Chondrocyte (in vitro differentiated cells): ENCODE results near the gene MEX3B. TPM values are rescaled to one million over a fixed set of nuclear protein-coding genes. Genes with fewer than 3 reads are reported as not detected.

Experiments used
- DNase-seq: peaks from one replicate; pipeline ENCODE4 v3.0.0; 2021; ENCODE audit warnings: mixed read lengths, low spot score
- H3K27ac Mint-ChIP-seq: one replicate; pipeline ENCODE4 v1.8.0; 2021; ENCODE audit warnings: mild to moderate bottlenecking, moderate library complexity, mixed read lengths; ENCODE audit not compliant: unreplicated experiment
- H3K27me3 Mint-ChIP-seq: 2 replicates; pipeline ENCODE4 v1.8.0; 2021; ENCODE audit warnings: low read depth, mixed read lengths
- H3K36me3 Mint-ChIP-seq: 2 replicates; pipeline ENCODE4 v1.8.0; 2021; ENCODE audit warnings: low read depth, mixed read lengths
- H3K4me1 Mint-ChIP-seq: 2 replicates; pipeline ENCODE4 v1.8.0; 2021; ENCODE audit warnings: low read depth, mild to moderate bottlenecking, mixed read lengths
- H3K4me3 Mint-ChIP-seq: one replicate; pipeline ENCODE4 v1.8.0; 2021; ENCODE audit warnings: mild to moderate bottlenecking, moderate library complexity, mixed read lengths; ENCODE audit not compliant: unreplicated experiment
- H3K9me3 Mint-ChIP-seq: 2 replicates; pipeline ENCODE4 v1.8.0; 2021; ENCODE audit warnings: low read depth, mixed read lengths
- CTCF ChIP-seq: fragments of 200-600 bp; sonication (generic); IDR thresholded peaks from 2 replicates; pipeline ENCODE4 v1.5.0; 2021; ENCODE audit warnings: antibody characterized with exemption, mild to moderate bottlenecking, moderate library complexity
- total RNA-seq: library from RNA; stranded (reverse); gene quantifications from 3 replicates; pipeline ENCODE4 v1.2.1, GENCODE V29; 2021

Gene MEX3B
- total RNA-seq, 1 donor from 2014 or later, result 52.7 TPM

DNA sequence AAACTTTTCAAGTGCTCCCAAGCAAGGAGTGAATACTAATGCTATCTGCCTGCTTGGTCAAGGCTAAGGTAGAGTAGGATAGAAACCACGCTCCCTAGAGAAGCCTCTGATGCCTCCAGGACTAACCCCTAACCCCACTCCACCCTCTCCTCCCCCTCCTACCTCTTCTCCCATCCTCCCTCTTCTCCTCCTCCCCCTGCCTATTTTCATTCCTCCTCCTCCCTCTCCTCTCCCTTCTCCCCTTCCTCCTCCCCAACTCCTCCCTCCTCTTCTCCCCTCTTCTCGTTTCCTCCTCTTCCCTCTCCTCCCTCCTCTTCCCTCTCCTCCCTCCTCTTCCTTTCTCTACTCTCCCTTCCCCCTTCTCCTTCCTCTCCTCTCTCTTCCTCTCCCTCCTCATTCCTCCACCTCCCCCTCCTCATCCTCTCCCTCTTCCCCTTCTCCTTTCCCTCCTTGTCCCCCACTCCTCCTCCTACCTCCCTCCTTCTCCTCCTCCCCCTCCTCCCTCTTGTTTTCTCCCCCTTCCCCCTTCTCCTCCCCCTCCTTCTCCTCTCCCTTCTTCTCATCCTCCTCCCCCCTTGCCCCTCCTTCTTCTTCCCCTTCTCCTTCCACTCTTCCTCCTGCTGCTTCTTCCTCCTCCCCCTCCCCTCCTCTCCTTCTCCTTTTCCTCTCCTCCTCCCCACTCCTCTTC is 12.8 kb upstream of the MEX3B start:
- Mint-ChIP-seq H3K27me3 (peaks cover 29% of the 10 kb centered on the region), H3K27ac (no peak overlapping the region), H3K4me1 (peaks cover 12% of the 10 kb centered on the region), H3K4me3 (no peak overlapping the region), H3K36me3 (no peaks in the 10 kb centered on the region), H3K9me3 (no peaks in the 10 kb centered on the region)
- no peak for DNase-seq
- no peak for TF ChIP-seq CTCF

- Mint-ChIP-seq H3K36me3 (no peaks in the 10 kb centered on the region), H3K4me1 (peaks cover 12% of the 10 kb centered on the region), H3K27me3 (peaks cover 29% of the 10 kb centered on the region), H3K4me3 (no peak overlapping the region), H3K27ac (no peak overlapping the region), H3K9me3 (no peaks in the 10 kb centered on the region)
- no peak for TF ChIP-seq CTCF
- DNase-seq, result no peak
These were observed 12.2 kb upstream of the MEX3B start for GRCh38 chr15:82058026-82058425.

- Mint-ChIP-seq H3K4me3 (no peak overlapping the region), H3K36me3 (no peaks in the 10 kb centered on the region), H3K27me3 (peaks cover 22% of the 10 kb centered on the region), H3K9me3 (no peaks in the 10 kb centered on the region), H3K4me1 (peaks cover 12% of the 10 kb centered on the region), H3K27ac (no peak overlapping the region)
- TF ChIP-seq CTCF, result no peak
- DNase-seq, result no peak
These were observed 11.4 kb upstream of the MEX3B start for GRCh38 chr15:82056958-82057823.

GRCh38 chr15:82052751-82053150 is 6.9 kb upstream of the MEX3B start:
- Mint-ChIP-seq H3K4me1 (peaks cover 9% of the 10 kb centered on the region), H3K27ac (no peak overlapping the region), H3K9me3 (no peaks in the 10 kb centered on the region), H3K27me3 (peaks cover 3% of the 10 kb centered on the region), H3K4me3 (no peak overlapping the region), H3K36me3 (no peaks in the 10 kb centered on the region)
- TF ChIP-seq CTCF, result no peak
- no peak for DNase-seq

DNA sequence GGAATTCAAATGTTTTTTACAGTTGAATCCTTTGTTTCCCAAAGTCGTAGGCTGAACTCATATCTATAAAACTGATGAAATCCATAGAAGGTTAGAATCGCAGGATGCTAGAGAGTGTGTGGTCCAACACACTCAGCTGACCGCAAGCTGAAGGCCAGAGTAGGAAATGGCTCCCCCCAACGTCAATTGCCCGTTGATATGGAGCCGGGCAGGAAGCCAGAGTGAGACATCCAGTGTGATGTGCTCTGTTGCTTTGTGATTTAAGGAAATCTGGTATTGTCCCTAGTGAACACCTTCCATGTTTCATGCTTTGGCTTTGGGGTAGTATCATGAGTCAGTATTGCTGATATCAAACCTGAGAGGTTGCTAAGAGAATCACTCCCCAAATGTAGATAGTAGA is 5.8 kb upstream of the MEX3B start:
- no peak overlapping the region for H3K4me3 Mint-ChIP-seq
- no peak for DNase-seq
- peaks cover under 1% of the 10 kb centered on the region for H3K27me3 Mint-ChIP-seq
- H3K36me3 Mint-ChIP-seq, result no peaks in the 10 kb centered on the region
- peaks cover 6% of the 10 kb centered on the region for H3K4me1 Mint-ChIP-seq
- no peak for TF ChIP-seq CTCF
- no peaks in the 10 kb centered on the region for H3K9me3 Mint-ChIP-seq
- no peak overlapping the region for H3K27ac Mint-ChIP-seq
